Inferior parietal cortex (tissue), 1 donor: Measurements from ENCODE around the gene RTP5.
"Not testable (repeated sequence)": the region's sequence is repeated elsewhere in the genome, so short reads cannot be mapped to it uniquely, and the experiment has no call there.

Experiments
- DNase-seq: peaks from one replicate; pipeline ENCODE4 v3.0.0-alpha.2; 2016; ENCODE audit errors: extremely low spot score

The RTP5 gene

DNA sequence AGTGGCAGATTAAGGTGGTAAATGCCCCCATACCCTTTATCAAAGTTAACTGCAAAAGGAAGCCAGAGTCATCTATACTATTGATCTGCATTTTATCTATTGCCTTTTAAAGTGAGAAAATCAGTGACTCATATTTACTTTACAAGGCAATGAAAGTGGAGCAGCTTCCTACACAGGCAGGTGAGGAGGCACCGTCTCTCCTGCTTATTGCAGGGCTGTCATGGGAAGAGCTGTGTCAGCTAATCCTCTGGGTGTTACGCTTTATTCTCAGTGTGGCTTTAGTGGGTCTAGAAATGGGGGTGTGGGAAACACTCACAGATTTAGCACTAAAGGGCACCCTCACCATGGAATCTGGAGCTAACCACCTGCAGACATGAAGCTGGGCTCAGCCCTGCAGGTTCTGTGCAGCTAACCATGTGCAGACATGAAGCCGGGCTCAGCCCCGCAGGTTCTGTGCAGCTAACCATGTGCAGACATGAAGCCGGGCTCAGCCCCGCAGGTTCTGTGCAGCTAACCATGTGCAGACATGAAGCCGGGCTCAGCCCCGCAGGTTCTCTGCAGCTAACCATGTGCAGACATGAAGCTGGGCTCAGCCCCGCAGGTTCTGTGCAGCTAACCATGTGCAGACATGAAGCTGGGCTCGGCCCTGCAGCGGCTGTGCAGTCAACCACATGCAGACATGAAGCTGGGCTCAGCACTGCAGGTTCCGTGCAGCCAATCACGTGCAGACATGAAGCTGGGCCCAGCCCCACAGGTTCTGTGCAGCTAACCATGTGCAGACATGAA lies 53.5 kb downstream of the RTP5 start:
- not testable (repeated sequence) for DNase-seq
